Endometrium (tissue), 2 donors: ENCODE measurements around the gene SNTG2.
"Not testable (repeated sequence)": the region's sequence is repeated elsewhere in the genome, so short reads cannot be mapped to it uniquely, and the experiment has no call there.

Experiments used
- FAIRE-seq: peaks from 2 replicates; lab custom pipeline; 2012; peaks lifted over from hg19 to GRCh38; lab: Jason Lieb, UNC
- donor health status: control.
- donor health status: control.

SNTG2 gene

GRCh38 chr2:1053786-1054185 is 103.1 kb downstream of the SNTG2 start:
- FAIRE-seq, result no peak

GRCh38 chr2:1054399-1054798 is 103.8 kb downstream of the SNTG2 start:
- FAIRE-seq, result no peak

- FAIRE-seq, result no peak
These were observed 104.5 kb downstream of the SNTG2 start for GRCh38 chr2:1055014-1055595.

- FAIRE-seq, result no peak
These were observed 109.7 kb downstream of the SNTG2 start for GRCh38 chr2:1060372-1060771.

- FAIRE-seq, result no peak
These were observed 110.3 kb downstream of the SNTG2 start for GRCh38 chr2:1060987-1061386.

GRCh38 chr2:1068241-1068640 is 117.6 kb downstream of the SNTG2 start:
- no peak for FAIRE-seq

GRCh38 chr2:1068822-1069221 is 118.2 kb downstream of the SNTG2 start:
- FAIRE-seq, result no peak

- FAIRE-seq, result no peak
These were observed 119.2 kb downstream of the SNTG2 start for GRCh38 chr2:1069847-1070246.

GRCh38 chr2:1070601-1071000 is 120.0 kb downstream of the SNTG2 start:
- no peak for FAIRE-seq

- FAIRE-seq, result no peak
These were observed 121.0 kb downstream of the SNTG2 start for GRCh38 chr2:1071650-1072049.

- no peak for FAIRE-seq
These were observed 121.6 kb downstream of the SNTG2 start for GRCh38 chr2:1072250-1072649.

GRCh38 chr2:1077911-1078310 is 127.3 kb downstream of the SNTG2 start:
- no peak for FAIRE-seq

GRCh38 chr2:1078326-1078725 is 127.7 kb downstream of the SNTG2 start:
- FAIRE-seq, result no peak

- FAIRE-seq, result no peak
These were observed 129.5 kb downstream of the SNTG2 start for GRCh38 chr2:1079873-1080799.

GRCh38 chr2:1081451-1082225 is 131.0 kb downstream of the SNTG2 start:
- FAIRE-seq, result no peak

GRCh38 chr2:1082456-1083205 is 132.0 kb downstream of the SNTG2 start:
- FAIRE-seq, result no peak

- no peak for FAIRE-seq
These were observed 137.7 kb downstream of the SNTG2 start for GRCh38 chr2:1088192-1088860.

- no peak for FAIRE-seq
These were observed 138.3 kb downstream of the SNTG2 start for GRCh38 chr2:1088940-1089339.

GRCh38 chr2:1091895-1092585 is 141.4 kb downstream of the SNTG2 start:
- FAIRE-seq, result no peak

- FAIRE-seq, result not testable (repeated sequence)
These were observed 143.0 kb downstream of the SNTG2 start for GRCh38 chr2:1093668-1094067.

- no peak for FAIRE-seq
These were observed 146.5 kb downstream of the SNTG2 start for GRCh38 chr2:1097101-1097500.
